ENCODE data around the gene RYR3. TPM values are rescaled to one million over a fixed set of nuclear protein-coding genes. Genes with fewer than 3 reads are reported as not detected.

Gene RYR3
- total RNA-seq, 1 experiment from 2014 or later = 0.66 TPM

DNA sequence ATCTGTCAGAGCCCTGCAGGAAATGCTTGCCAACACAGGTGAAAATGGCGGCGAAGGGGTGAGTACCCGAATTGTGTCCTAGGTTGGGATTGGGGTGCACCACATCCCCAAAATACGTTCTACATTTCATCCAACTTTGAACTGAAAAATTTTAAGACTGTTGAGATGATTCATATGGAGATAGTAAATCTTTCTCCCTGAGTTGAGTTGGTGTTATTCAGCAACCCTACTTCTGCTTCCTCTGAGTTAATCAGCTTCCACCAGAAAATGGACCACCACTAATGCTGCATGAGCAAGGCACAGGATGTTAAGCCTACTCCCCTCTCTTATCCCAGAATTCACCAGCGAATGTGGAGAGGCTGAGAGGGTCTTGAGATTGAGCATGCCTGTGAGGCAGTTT is 192.9 kb downstream of the RYR3 start:
- Mint-ChIP-seq H3K9me3 (ENCODE audit: unreplicated experiment) (no peaks in the 10 kb centered on the region), H3K27ac (ENCODE audit: unreplicated experiment) (no peak overlapping the region), H3K4me1 (ENCODE audit: low read depth, unreplicated experiment) (no peaks in the 10 kb centered on the region), H3K36me3 (ENCODE audit: insufficient read depth, unreplicated experiment) (no peaks in the 10 kb centered on the region), H3K27me3 (ENCODE audit: insufficient read depth, unreplicated experiment) (peaks cover 8% of the 10 kb centered on the region), H3K4me3 (ENCODE audit: unreplicated experiment) (no peak overlapping the region)
- BruUV-seq (replicated peaks) = no TSS peak
- no peaks in the 10 kb centered on the region for H3K9me3 ChIP-seq
- intact Hi-C loops (cut with micrococcal nuclease; ENCODE audit: unreplicated experiment) = no loop called here
- H3K4me3 ChIP-seq (ENCODE audit: low read depth, low read length) = no peak overlapping the region
- H3K36me3 ChIP-seq (ENCODE audit: control insufficient read depth, insufficient read depth, low read length) = no peaks in the 10 kb centered on the region
- TF ChIP-seq, protein P1, sequence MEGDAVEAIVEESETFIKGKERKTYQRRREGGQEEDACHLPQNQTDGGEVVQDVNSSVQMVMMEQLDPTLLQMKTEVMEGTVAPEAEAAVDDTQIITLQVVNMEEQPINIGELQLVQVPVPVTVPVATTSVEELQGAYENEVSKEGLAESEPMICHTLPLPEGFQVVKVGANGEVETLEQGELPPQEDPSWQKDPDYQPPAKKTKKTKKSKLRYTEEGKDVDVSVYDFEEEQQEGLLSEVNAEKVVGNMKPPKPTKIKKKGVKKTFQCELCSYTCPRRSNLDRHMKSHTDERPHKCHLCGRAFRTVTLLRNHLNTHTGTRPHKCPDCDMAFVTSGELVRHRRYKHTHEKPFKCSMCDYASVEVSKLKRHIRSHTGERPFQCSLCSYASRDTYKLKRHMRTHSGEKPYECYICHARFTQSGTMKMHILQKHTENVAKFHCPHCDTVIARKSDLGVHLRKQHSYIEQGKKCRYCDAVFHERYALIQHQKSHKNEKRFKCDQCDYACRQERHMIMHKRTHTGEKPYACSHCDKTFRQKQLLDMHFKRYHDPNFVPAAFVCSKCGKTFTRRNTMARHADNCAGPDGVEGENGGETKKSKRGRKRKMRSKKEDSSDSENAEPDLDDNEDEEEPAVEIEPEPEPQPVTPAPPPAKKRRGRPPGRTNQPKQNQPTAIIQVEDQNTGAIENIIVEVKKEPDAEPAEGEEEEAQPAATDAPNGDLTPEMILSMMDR (IDR thresholded peaks at IDR 0.05; ENCODE audit: insufficient read depth in 1 of 2, low read depth in 1 of 2, low read length in 1 of 2, severe bottlenecking in 1 of 2, unreplicated experiment in 1 of 2) = no peak
- no peaks in the 10 kb centered on the region for H3K27me3 ChIP-seq (replicated peaks; ENCODE audit: control insufficient read depth, insufficient read depth, low read length)
- CTCF ChIA-PET = no interaction called here
- POLR2A ChIA-PET = no interaction called here
- no peak for DNase-seq
- H3K4me1 ChIP-seq = no peaks in the 10 kb centered on the region

GRCh38 chr15:33506781-33507296 is 196.1 kb downstream of the RYR3 start:
- H3K9me3 ChIP-seq = no peaks in the 10 kb centered on the region
- Mint-ChIP-seq H3K27ac (ENCODE audit: unreplicated experiment) (no peak overlapping the region), H3K4me3 (ENCODE audit: unreplicated experiment) (no peak overlapping the region), H3K4me1 (ENCODE audit: low read depth, unreplicated experiment) (no peaks in the 10 kb centered on the region), H3K36me3 (ENCODE audit: insufficient read depth, unreplicated experiment) (no peaks in the 10 kb centered on the region), H3K27me3 (ENCODE audit: insufficient read depth, unreplicated experiment) (peaks cover 6% of the 10 kb centered on the region), H3K9me3 (ENCODE audit: unreplicated experiment) (no peaks in the 10 kb centered on the region)
- no peaks in the 10 kb centered on the region for H3K4me1 ChIP-seq
- TF ChIP-seq, protein P1 (IDR thresholded peaks at IDR 0.05; ENCODE audit: insufficient read depth in 1 of 2, low read depth in 1 of 2, low read length in 1 of 2, severe bottlenecking in 1 of 2, unreplicated experiment in 1 of 2) = no peak
- no peak overlapping the region for H3K4me3 ChIP-seq (ENCODE audit: low read depth, low read length)
- no TSS peak for BruUV-seq (replicated peaks)
- POLR2A ChIA-PET = no interaction called here
- H3K36me3 ChIP-seq (ENCODE audit: control insufficient read depth, insufficient read depth, low read length) = no peaks in the 10 kb centered on the region
- CTCF ChIA-PET = no interaction called here
- intact Hi-C loops (cut with micrococcal nuclease; ENCODE audit: unreplicated experiment) = no loop called here
- H3K27me3 ChIP-seq (replicated peaks; ENCODE audit: control insufficient read depth, insufficient read depth, low read length) = no peaks in the 10 kb centered on the region
- no peak for DNase-seq

GRCh38 chr15:33508703-33509102 is 197.9 kb downstream of the RYR3 start:
- POLR2A ChIA-PET = no interaction called here
- H3K27ac Mint-ChIP-seq (ENCODE audit: unreplicated experiment) = no peak overlapping the region
- CTCF ChIA-PET = no interaction called here

More at GRCh38 chr15:33508703-33509102, 197.9 kb downstream of the RYR3 start:
- Mint-ChIP-seq H3K36me3 (ENCODE audit: insufficient read depth, unreplicated experiment) (no peaks in the 10 kb centered on the region), H3K4me1 (ENCODE audit: low read depth, unreplicated experiment) (no peaks in the 10 kb centered on the region), H3K9me3 (ENCODE audit: unreplicated experiment) (no peaks in the 10 kb centered on the region), H3K4me3 (ENCODE audit: unreplicated experiment) (no peak overlapping the region), H3K27me3 (ENCODE audit: insufficient read depth, unreplicated experiment) (peaks cover 12% of the 10 kb centered on the region)
- no TSS peak for BruUV-seq (replicated peaks)
- TF ChIP-seq, protein P1 (IDR thresholded peaks at IDR 0.05; ENCODE audit: insufficient read depth in 1 of 2, low read depth in 1 of 2, low read length in 1 of 2, severe bottlenecking in 1 of 2, unreplicated experiment in 1 of 2) = no peak
- intact Hi-C loops (cut with micrococcal nuclease; ENCODE audit: unreplicated experiment) = no loop called here
- DNase-seq = no peak
- Histone ChIP-seq H3K4me3 (ENCODE audit: low read depth, low read length) (no peak overlapping the region), H3K27me3 (replicated peaks; ENCODE audit: control insufficient read depth, insufficient read depth, low read length) (no peaks in the 10 kb centered on the region), H3K9me3 (no peaks in the 10 kb centered on the region), H3K36me3 (ENCODE audit: control insufficient read depth, insufficient read depth, low read length) (no peaks in the 10 kb centered on the region), H3K4me1 (no peaks in the 10 kb centered on the region)
